Glomerular visceral epithelial cell (primary cell): ENCODE measurements around the gene CLDN18.

ENCODE experiments used
- DNase-seq: peaks from one replicate; pipeline ENCODE4 v3.0.0-alpha.2; 2016; ENCODE audit errors: extremely low spot score

Gene CLDN18

DNA sequence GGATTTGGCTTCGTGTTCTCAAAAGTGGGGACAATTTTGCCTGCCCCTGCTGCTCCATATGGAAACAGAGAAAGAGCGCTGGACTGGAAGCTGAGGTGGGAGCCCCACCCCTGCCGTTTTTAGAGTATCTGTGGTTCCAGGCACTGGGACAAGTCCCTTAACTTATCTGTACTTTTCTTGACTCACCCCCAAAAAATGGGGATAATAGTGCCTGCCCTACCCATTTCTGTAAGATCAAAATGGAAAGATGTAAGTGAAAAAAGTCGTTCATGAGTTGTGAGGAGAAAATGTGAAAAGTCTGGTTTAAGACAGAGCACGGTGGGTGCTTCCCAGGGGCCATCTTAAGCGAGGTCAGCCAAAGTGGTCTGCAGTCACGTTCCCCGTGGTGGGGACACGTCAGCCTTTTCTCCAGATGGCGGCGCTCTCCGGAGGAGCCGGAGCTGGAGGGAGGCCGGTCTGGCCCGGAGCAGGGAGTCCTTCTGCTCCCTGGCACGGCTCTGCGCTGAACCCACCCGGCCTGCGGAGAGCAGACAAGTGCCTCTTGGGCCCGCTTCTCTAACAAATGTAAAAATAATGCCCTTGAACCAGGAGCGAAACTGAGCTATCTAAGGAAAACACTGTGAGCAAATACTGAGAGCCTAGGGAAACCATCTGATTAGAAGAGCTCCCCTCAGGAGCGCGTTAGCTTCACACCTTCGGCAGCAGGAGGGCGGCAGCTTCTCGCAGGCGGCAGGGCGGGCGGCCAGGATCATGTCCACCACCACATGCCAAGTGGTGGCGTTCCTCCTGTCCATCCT is at the start of gene CLDN18:
TSS of gene CLDN18 (plus strand) at position 690 of the 797 bp plus-strand sequence. CDS start at position 751, 61 bp downstream.
- no peak for DNase-seq

DNA sequence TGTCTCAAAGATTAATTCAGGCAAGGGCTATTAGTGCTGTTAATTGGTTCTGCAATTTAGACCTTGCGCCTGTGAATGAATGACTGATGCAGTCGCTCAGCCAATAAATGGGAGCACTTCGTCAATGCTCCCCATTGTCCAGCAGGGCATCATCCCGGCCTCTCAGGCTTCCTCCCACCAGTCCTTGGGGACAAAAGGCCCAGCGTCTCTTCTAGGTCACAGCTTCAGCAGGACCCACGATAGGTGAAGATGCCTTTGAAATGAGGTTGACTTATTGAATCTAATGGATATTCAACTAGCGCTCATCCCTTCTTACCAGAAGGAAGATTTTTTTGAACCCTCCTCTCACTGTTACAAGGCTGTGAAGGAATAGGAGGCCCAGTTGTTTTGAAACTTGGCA is 47.7 kb upstream of the CLDN18 start:
- no peak for DNase-seq

DNA sequence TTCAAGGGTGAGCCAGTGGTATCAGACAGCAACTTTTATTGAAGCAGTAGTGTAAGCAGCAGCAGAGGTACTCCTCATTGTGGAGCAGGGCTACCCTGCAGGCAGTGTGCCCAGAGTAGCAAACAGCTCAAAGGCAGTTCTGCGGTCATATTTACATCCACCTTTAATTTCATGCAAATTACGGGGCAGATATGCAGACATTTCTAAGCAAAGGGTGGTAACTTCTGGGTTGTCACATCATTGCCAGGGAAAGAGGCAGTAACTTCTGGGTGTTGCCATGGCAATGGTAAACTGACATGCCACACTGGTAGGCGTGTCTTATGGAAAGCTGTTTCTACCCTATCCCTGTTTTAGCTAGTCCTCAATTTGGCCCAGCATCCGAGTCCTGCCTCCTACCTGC is 46.5 kb upstream of the CLDN18 start:
- DNase-seq, result no peak

DNA sequence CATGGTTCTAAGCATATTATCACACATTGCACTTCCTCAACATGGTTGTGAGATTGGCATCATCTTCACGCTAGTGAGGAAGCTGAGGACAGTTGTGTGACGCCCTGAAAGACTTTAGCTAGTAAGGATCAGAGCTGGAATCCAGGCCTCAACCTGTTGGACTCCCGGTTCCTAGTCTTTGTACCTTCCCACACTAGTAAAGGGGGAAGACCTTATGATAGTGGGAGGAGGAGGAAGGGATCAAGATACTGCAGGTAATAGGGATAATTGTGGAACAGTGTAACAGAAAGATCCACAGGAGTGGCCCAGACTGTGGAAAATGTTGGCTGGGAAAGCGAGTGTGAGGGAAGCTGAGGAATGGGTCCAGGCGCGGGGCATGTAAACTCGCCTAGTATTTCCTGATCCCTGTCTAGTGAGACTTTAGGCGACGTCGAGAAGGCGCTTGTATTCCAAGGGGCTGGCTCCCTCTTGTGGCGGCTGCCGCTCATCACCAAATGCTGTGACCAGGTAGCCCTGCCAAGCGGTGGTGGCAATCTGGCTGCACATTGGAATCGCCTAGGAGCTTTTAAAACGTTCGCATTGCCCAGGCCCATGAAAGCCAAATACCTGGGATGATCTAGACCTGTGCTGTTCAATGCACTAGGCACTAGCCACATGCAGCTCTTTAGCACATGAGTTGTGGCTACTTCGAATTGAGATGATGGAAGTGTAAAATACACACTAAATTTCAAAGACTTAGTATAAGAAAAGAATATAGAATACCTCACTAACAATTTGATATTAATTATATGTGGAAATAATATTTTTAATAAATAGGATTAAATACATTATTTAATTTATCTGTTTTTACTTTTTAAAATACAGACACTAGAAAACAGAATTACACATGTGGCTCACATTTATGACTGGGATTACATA is 38.8 kb upstream of the CLDN18 start:
- peak; percentile 66 for DNase-seq

DNA sequence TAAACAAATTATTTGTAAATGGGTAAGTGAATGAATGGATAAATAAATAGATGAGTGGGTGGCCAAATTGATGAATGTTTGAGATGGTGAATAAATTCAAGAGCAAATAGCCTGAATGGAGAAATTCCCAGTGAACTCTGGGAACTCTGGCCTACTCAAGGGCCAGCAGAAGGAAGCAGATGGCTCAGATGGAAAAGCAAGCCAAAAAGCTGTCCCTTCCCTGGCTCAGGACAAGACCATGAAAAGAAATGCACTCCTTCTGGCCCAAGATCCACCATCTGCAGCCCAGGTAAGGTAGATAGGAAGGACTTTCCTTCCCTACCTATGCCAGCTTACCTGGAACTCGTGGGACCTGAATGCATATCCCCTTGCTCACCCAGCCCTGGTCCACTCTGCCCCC is 37.6 kb upstream of the CLDN18 start:
- no peak for DNase-seq

DNA sequence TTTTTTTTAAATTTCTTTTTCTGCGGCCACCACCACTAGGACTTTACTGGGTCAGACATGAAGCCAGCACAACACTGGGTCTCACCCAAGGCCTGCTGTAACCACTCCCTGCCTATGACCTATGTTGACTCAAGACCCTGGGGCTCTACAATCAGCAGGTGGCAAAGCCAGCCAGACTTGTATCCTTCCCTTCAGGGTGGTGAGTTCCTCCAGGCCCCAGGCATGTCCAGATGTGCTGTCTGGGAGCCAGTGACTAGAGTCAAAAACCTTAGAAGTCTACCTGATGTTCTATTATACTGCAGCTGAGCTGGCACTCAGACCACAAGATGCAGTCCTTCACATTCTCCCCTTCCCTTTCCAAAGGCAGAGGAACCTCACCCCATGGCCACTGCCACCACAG is 31.6 kb upstream of the CLDN18 start:
- no peak for DNase-seq

DNA sequence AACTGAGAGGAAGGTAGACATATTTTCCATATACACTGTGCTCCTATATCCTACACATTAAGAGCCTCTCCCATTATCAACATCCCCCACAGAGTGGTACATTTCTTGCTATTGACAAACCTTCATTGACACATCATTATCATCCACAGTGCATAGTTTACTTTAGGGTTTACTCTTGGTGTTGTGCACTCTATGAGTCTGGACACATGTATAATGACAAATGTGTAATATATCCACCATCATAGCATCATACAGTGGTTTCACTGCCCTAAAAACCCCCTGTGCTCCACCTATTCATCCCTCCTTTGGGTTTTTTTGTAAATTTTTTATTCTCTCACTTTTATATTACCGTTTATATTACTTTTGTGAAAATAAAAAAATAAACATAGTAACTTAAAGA is 22.2 kb upstream of the CLDN18 start:
- DNase-seq, result no peak

DNA sequence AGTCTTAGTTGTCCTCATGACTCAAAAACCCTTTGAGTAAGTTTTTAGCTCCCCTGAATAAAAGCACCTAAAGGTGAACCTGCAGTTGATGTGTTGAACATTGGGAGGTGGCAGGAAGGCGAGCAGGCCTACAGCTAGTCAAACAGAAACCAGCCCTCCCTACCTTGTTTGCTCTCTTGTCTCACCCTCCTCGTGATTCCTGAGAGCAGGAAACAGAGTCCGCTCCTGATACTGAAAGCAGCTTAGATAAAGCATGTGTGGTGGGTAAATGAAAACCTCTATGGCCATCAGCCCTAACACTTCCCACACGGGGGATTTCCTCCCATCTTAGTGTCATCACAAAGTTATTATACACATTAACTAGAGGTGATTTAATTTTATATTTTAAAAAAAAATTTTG is 21.8 kb upstream of the CLDN18 start:
- no peak for DNase-seq

DNA sequence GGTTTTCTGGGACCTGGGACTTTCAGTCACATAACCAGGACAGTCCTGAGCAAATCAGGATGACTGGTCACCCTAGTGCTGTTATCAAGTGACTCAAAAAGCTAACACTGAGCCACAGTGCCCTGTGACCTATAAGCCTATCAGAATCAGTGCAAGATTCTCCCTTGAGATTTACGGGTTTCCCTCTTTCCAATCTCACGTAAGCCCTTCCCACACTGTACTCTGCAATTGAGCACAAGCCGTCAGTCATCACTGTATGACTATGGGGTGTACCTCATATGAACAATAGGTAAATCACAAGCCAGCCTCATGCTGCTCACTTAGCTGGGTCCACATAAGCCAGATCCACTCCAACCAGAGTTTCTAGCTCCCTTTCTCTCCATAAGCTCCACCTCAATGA is 21.0 kb upstream of the CLDN18 start:
- DNase-seq, result no peak

DNA sequence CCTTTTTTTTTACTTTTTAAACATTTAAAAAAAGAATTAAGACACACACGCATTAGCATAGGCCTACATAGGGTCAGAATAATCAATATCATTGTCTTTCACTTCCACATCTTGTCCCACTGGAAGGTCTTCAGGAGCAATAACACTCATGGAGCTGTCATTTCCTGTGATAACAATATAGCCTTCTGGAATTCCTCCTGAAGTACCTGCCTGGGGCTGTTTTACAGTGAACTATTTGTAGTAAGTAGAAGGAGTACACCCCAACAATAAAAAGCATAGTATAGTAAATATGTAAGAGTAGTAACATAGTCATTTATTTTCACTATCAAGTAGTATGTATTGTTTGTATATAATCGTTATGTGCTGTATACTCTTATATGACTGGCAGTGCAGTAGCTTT is 19.5 kb upstream of the CLDN18 start:
- DNase-seq, result no peak

DNA sequence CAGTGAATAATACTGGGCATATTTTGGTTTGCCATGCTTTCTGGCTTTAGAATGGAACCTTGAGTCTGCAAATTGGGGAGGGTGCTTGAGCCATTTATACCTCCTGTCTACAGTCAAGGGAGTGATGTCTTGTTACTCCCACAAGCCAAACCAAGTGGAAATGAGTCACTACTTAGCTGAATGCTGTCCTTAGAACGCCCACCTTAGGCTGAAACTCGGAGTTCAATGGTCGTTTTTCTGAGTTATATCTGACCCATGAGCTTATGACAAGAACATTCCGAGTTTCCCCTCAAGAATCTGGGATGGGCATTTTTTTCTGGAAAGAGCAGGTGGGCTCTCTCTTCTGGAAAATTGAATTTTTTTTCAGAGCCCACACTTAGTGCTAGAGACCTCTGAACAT is 17.4 kb upstream of the CLDN18 start:
- DNase-seq, result no peak

DNA sequence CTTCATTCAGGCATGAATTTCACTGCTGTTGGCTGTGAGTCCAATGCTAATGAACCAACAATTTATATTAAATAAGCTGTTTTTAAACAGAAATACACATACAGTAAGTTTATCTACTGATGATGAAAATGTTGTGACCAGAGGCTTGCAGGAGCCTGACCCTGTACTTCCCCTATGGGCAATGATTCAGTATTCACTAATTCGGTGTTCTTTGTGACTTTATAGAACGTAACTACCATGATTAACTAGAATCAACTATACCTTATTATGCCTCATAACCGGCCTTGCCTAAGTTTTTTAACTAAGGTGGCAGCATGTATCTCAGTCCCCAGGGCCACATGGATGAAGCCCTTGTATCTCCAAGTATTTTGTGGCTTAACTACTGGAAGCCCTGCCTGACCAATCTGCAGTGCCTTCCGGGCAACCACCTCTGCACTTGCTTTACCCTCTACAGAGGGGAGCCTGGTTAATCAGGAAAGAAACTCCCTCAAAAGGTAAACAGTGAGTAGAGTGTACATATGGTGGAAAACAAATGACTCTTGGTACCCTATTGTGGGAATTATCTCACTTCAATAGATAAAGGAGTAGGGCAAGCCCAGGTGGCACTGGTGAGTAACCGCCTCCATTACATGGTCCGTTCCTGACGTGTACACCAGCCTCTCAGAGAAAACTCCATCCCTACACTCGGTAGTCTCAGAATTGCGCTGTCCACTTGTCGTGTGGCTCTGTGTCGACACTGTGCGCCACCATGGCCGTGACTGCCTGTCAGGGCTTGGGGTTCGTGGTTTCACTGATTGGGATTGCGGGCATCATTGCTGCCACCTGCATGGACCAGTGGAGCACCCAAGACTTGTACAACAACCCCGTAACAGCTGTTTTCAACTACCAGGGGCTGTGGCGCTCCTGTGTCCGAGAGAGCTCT is 11.6 kb upstream of the CLDN18 start:
- no peak for DNase-seq

DNA sequence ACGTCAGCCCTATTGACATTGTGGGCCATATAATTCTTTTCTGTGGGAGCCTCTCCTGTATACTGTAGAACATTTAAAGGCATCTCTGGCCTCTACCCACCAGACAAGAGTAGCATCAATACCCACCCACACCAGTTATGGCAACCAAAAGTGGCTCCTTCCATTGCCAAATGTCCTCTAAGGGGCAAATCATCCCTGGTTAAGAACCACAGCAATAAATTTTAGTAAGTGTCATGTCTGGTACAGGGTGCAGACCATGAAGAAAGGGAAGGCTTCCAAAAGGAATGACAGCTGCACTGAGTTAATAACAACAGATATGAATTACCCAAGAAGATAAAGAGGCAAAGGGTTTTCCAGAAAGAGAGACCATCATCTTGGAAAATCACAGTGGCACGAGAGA is 6.9 kb upstream of the CLDN18 start:
- no peak for DNase-seq

DNA sequence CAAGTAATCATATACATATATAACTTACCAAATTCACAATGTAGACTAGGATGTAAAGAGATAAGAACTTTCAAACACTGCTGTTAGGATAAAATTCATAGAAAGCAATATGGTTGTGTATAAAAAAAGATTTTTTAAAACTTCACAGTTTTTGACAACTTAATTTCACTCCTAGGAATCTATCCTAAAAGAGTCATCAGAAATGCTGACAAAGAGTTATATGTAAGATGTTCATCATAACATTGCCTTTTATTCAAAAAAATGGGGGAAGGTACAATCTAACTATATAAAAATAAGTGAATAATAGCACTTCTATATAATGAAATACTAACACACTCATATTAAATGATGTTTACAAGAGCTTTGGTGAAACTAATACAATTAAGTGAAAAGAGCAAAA is 4.3 kb upstream of the CLDN18 start:
- no peak for DNase-seq

DNA sequence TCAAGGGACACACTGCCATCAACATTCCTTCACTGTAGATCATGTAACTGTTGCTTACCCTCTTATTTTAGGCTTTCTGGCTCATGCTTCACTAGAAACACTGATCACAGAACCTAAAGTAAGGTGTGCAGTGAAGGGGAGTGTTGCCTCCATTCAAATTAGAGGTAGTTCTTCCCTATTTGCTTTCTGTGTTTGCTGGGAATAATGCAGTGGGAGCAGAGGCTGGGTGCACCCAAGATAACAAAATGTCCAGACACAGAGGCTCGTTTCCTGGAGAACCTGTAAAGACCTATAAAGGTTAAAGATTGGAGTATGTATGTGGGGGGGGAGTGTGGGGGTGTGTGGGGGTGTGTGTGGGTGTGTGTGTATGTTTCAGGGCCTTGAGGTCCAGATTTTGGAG is 2.1 kb upstream of the CLDN18 start:
- no peak for DNase-seq

DNA sequence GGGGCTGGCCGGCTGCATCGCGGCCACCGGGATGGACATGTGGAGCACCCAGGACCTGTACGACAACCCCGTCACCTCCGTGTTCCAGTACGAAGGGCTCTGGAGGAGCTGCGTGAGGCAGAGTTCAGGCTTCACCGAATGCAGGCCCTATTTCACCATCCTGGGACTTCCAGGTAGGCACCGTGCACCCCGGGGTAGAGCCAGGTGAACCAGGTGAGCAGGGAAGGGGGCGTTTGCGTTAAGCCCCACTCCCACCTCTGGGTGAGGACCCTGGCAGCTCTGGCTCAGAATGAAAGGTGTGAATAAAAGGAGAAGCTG is 267 bp downstream of the CLDN18 start:
- DNase-seq, result no peak

DNA sequence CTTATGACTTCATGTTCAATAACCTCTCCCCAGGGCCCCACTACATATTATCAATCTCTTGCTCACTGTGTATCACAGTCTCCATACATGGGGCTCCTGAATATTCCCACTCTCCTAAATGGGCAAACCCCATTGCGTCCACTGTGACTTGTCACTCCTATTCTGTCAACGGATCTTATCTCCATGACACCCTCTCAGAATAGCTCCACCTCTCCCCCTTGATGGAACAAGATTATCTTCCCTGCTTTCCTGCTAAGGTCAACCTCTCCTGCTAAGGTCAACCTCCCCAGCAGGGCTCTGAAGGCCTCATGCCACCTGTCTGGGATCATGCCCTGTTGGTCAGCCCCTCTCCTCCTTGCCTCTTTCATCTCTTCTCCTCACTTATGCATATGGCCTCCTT is 1.8 kb downstream of the CLDN18 start:
- DNase-seq, result no peak

DNA sequence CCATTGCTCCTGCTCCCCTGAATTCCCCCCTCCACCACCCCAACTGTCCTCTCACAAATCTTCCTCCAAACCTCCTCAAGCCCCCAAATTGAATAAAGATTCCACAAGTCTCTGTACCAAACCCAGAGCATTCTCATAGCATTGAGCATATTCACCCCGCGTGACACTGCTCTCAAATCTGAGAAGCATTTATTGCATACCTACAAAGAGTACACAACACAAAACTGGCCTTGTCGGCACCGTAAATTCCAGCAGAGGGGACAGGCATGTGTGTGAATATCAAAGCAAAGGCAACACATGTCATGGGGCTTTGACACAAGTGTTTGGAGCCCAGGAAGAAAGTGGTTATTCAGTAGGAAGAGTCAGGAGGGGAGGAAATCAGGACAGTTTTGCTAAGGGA is 2.6 kb downstream of the CLDN18 start:
- no peak for DNase-seq

DNA sequence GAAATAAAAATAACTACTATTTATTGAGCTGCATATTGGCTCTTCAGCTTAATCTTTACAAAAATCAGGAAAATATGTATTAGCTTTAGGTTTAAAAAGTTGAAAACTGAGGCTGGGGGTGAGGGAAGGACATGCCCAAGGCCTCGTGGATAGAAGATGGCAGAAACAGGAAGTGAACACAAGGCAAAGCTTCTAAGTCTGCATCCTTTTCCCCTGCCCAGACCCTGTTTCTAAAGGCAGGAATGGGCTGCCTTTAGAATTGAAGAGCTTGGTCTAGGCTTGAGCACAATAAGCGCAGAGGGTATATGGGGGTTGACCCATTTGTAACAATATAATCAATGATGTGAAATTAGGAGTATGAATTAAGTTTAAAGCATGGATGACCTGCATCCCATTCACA is 6.1 kb downstream of the CLDN18 start:
- DNase-seq, result no peak

DNA sequence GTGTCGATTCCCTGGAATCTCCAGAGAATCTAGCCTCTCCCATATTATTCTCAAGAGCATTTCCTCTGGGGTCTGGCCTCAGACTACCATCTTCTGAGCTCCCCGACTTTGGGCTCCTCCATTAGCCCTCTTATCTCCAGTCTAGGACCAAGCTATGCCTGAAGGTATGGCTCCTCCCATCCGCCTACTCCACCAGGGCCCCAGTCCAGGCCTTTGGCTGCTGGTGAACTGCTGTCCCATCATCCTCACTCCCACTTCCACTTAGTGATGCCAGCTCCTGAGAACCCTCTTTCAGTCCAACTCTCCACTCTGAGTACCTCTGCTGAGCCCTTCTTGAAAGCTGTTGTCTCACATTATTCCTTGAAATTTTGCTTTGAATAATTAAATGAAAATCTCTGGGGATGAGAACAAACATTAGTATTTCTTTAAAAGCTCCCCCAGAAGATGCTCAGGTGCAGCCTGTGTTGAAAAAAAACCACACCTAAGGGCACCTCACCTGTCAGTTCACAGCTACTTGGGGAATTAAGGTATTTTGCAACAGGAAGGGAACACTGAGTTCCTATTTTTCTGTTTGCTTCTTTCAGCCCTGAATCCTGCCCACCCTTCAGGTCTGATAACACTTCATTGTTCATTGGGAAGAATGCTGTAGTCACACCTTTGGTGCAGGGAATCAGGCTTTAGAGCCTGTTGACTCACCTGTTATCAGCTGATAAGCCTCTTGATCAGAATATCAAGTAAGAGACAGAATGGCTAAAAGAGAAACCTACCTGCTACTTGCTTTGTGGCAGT is 9.5 kb downstream of the CLDN18 start:
- DNase-seq, result no peak

DNA sequence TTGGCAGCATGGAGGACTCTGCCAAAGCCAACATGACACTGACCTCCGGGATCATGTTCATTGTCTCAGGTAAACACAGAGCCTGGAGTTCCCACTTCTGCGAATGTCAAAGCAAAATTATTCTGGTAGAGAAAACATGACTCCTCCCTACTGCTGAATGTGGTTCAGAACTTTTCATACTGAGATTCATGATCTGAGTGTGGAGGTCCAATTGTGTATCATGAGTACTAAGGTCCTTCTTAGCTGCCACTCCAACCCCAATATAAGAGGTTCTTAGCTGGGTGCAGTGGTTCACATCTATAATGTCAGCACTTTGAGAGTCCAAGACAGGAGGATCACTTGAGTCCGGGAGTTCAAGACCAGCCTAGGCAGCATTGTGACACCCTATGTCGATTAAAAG is 13.8 kb downstream of the CLDN18 start:
- no peak for DNase-seq
